ENCODE data around the gene PPP6R1. TPM values are rescaled to one million over a fixed set of nuclear protein-coding genes. Genes with fewer than 3 reads are reported as not detected.
A peak's percentile ranks its signal among the peaks of the same experiment; 100 is the strongest.

The PPP6R1 gene
- total and polyA plus RNA-seq, 10 donors, result 49.2 to 150 (median 129) TPM

DNA sequence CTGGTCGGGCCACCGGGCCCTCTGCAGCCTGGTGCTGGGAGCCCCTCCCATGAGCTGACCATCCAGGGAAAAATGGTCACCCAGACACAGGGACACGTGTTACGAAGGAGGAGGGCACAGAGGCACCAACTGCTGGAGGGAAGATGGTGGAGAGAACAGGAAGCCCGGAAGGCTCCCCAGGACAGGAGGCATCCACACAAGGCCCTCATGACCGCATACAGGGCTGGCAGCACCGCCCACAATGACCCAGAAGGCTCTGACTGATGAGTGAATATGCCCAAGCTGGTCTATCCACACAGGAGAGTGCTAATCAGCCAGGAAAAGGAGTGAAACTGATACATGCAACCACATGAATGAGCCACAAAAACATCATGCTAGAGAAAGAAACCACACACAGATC lies 16.3 kb downstream of the PPP6R1 start:
- 86 to 92% (median 87%) methylated on average over 7 of the region's 7 CpGs for WGBS, 5 donors
- H3K36me3 ChIP-seq, result peaks cover 22 to 100% (median 96%) of the 10 kb centered on the region in 6 donors
- no peak overlapping the region for H3K4me3 ChIP-seq
- no peaks in the 10 kb centered on the region for H3K9me3 ChIP-seq
- no peaks in the 10 kb centered on the region for H3K27me3 ChIP-seq (replicated peaks in 1 of 7)
- no peak overlapping the region for H3K27ac ChIP-seq
- peak; percentile 47 for DNase-seq
- TF ChIP-seq POLR2A (IDR thresholded peaks at IDR 0.05) (no peak), CTCF (IDR thresholded peaks at IDR 0.05 in 8 of 11, conservative IDR thresholded peaks at IDR 0.05 in 3 of 11) (no peak), POLR2AphosphoS5 (IDR thresholded peaks at IDR 0.05) (no peak)
- intact Hi-C loops (cut with DNase I; ENCODE audit: low total_unique reads), result no loop called here
- H3K4me1 ChIP-seq, result peaks cover 0 to 13% (median 9%) of the 10 kb centered on the region in 6 donors

DNA sequence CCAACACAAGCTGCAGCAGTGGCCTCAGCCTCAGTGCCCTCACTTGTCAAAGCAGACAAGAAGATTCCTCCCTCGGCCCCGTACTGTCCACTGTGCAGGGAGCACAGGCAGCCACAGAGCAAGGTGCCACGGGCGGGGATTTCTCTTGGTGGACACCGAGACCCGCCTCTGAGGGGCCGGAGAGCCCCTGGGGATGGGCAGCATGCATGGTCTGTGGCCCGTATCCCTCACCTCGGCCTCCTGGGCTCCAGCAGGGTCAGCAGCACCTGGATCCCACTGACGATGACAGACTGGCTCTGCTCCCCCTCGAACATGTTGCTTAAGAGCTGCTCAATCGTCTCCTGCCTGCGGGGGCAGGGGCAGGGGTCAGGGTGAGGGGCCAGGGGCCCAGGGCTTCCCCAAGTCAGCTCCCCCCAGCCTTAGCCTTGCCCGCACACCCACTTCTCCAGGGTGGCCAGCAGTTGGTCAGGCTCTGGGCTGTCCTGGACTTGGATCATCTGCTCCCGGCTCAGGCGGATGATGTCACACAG lies 16.8 kb downstream of the PPP6R1 start:
- 86 to 95% (median 93%) methylated on average over 11 to 16 of the region's 16 CpGs for WGBS, 5 donors
- H3K27ac ChIP-seq, result no peak overlapping the region
- H3K4me1 ChIP-seq, result peaks cover 0 to 8% (median 4%) of the 10 kb centered on the region in 6 donors
- H3K9me3 ChIP-seq, result no peaks in the 10 kb centered on the region
- no peak for DNase-seq
- peaks cover 23 to 100% (median 99%) of the 10 kb centered on the region in 6 donors for H3K36me3 ChIP-seq
- no peak for TF ChIP-seq CTCF (IDR thresholded peaks at IDR 0.05 in 8 of 11, conservative IDR thresholded peaks at IDR 0.05 in 3 of 11)
- no peak for TF ChIP-seq POLR2A (IDR thresholded peaks at IDR 0.05)
- peak in 2 of 3 donors; percentile 13 to 23 for TF ChIP-seq POLR2AphosphoS5 (IDR thresholded peaks at IDR 0.05)
- intact Hi-C loops (cut with DNase I; ENCODE audit: low total_unique reads), result no loop called here
- no peak overlapping the region for H3K4me3 ChIP-seq
- H3K27me3 ChIP-seq (replicated peaks in 1 of 7), result no peaks in the 10 kb centered on the region

DNA sequence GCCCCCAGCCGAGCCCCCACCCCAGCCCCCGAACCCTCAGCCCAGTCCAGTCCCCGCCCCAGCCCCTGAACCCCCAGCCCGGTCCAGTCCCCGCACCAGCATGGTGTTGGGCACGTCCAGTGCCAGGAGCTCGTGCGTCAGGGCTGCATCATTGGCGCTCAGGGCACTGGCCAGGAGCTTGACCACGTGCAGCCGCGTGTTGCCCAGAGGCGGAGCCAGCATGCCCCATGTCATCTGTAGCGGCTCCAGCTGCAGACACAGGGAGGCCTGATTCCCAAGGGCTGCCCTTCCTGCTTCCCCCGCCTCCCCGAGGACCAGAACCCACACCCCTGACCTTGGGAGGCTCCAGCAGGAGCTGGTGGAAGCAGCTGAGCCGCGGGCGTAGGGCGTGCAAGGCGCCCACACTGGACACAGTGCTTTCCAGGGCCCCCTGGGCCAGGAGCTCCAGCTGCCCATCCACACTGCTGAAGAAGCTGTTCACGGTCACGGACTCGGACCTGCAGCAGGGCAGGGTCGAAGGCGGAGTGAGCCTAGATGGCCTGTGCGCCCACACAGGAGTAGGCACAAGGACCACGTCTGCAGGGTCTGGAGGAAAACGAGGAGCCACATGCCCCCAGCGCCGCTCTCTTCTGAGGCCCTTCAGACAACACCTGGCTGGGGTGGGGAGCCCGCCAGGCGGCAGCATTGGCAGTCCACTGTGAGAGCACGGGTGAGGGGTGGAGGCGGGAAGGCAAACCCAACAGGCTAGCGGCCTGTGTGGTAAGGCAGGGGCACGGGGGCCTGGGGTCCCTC lies 17.5 kb downstream of the PPP6R1 start:
- Histone ChIP-seq H3K9me3 (no peaks in the 10 kb centered on the region), H3K36me3 (peaks cover 23 to 100% (median 99%) of the 10 kb centered on the region in 6 donors), H3K27me3 (replicated peaks in 1 of 7) (no peaks in the 10 kb centered on the region), H3K4me3 (no peak overlapping the region), H3K27ac (no peak overlapping the region), H3K4me1 (peaks cover 0 to 1% (median 0%) of the 10 kb centered on the region in 6 donors)
- WGBS, 5 donors, result 90 to 95% (median 93%) methylated on average over 29 to 37 of the region's 37 CpGs
- peak in 1 of 3 donors; percentile 54 for TF ChIP-seq POLR2AphosphoS5 (IDR thresholded peaks at IDR 0.05)
- no peak for TF ChIP-seq POLR2A (IDR thresholded peaks at IDR 0.05)
- TF ChIP-seq CTCF (IDR thresholded peaks at IDR 0.05 in 8 of 11, conservative IDR thresholded peaks at IDR 0.05 in 3 of 11), result no peak
- intact Hi-C loops (cut with DNase I; ENCODE audit: low total_unique reads), result no loop called here
- peak; percentile 63 for DNase-seq

GRCh38 chr19:55240713-55241020 lies 18.1 kb downstream of the PPP6R1 start:
- Histone ChIP-seq H3K27ac (no peak overlapping the region), H3K9me3 (no peaks in the 10 kb centered on the region), H3K27me3 (replicated peaks in 1 of 7) (no peaks in the 10 kb centered on the region), H3K36me3 (peaks cover 23 to 100% (median 99%) of the 10 kb centered on the region in 6 donors), H3K4me1 (no peaks in the 10 kb centered on the region), H3K4me3 (no peak overlapping the region)
- TF ChIP-seq POLR2A (IDR thresholded peaks at IDR 0.05) (no peak), POLR2AphosphoS5 (IDR thresholded peaks at IDR 0.05) (no peak), CTCF (IDR thresholded peaks at IDR 0.05 in 8 of 11, conservative IDR thresholded peaks at IDR 0.05 in 3 of 11) (no peak)
- peak; percentile 30 for DNase-seq
- intact Hi-C loops (cut with DNase I; ENCODE audit: low total_unique reads), result no loop called here
- 93 to 95% (median 95%) methylated on average over 6 of the region's 6 CpGs for WGBS, 5 donors

Data from spleen (tissue), 11 donors.